Vagina (tissue), 2 donors: ENCODE data around the gene SMARCA2.

Experiments
- CTCF ChIP-seq, 3 experiments: fragments of 450-650 bp in 2 of 3; fragments of 200-600 bp in 1 of 3; sonication (generic) in 1 of 3; IDR thresholded peaks; one replicate each; pipeline ENCODE4 v1.5.1; 2017 to 2019; ENCODE audit warnings: antibody characterized with exemption in 3 of 3, mild to moderate bottlenecking in 2 of 3, moderate library complexity in 2 of 3
- POLR2AphosphoS5 ChIP-seq, 2 donors: sonication (generic); formaldehyde crosslinking; IDR thresholded peaks; one replicate each; pipeline ENCODE4 v1.9.0; 2017; ENCODE audit warnings: antibody characterized with exemption in 2 of 2, mild to moderate bottlenecking in 2 of 2, low read depth in 1 of 2; ENCODE audit not compliant: insufficient read depth in 1 of 2

- TF ChIP-seq CTCF (IDR thresholded peaks at IDR 0.05) (no peak), POLR2AphosphoS5 (IDR thresholded peaks at IDR 0.05; ENCODE audit: insufficient read depth in 1 of 2, low read depth in 1 of 2) (no peak)
These were observed 129.5 kb downstream of the SMARCA2 start for GRCh38 chr9:2144619-2145018.
